Fibroblast of the conjunctiva (primary cell): ENCODE data around the gene CPLX4.
"Not testable (repeated sequence)": the region's sequence is repeated elsewhere in the genome, so short reads cannot be mapped to it uniquely, and the experiment has no call there.

Source experiments
- DNase-seq: peaks from one replicate; pipeline ENCODE4 v3.0.0-alpha.2; 2010; ENCODE audit warnings: low read depth

The CPLX4 gene

GRCh38 chr18:59269563-59270119 lies 48.8 kb downstream of the CPLX4 start:
- no peak for DNase-seq

GRCh38 chr18:59268721-59269562 lies 49.5 kb downstream of the CPLX4 start:
- DNase-seq = no peak

- DNase-seq = no peak
Observed at GRCh38 chr18:59268127-59268720, 50.2 kb downstream of the CPLX4 start.

GRCh38 chr18:59267503-59268126 lies 50.8 kb downstream of the CPLX4 start:
- no peak for DNase-seq

DNA sequence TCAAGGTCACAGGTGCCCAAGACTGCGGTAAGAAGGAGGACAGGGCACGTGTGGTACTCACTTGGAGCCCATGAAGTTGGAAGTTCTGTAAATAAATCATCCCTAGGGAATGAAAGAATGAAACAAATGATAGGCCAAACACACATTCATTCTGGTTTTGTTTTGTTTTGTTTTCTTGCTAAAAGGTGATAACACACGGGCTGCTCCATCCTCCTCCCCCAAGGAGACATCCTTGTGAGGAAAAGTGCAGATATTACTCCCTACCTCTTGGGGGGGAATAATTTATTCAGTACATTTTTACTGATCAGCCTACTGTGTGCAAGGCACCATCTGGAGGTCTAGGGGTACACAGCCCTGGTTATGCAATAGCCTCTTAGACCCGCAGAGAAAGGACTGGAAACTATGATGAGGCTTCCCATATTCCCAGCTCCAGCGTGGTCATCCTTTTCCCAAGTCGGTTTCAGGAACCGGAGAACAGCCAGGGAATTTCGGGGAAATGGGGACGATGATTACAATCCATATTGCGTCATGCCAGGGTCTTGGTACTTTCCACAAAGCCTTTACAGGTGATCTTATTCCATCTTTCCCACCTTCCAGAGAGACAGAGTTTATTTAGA lies 51.5 kb downstream of the CPLX4 start:
- DNase-seq = no peak

GRCh38 chr18:59266459-59266858 lies 52.0 kb downstream of the CPLX4 start:
- no peak for DNase-seq

- DNase-seq = no peak
Observed at GRCh38 chr18:59265974-59266369, 52.5 kb downstream of the CPLX4 start.

DNA sequence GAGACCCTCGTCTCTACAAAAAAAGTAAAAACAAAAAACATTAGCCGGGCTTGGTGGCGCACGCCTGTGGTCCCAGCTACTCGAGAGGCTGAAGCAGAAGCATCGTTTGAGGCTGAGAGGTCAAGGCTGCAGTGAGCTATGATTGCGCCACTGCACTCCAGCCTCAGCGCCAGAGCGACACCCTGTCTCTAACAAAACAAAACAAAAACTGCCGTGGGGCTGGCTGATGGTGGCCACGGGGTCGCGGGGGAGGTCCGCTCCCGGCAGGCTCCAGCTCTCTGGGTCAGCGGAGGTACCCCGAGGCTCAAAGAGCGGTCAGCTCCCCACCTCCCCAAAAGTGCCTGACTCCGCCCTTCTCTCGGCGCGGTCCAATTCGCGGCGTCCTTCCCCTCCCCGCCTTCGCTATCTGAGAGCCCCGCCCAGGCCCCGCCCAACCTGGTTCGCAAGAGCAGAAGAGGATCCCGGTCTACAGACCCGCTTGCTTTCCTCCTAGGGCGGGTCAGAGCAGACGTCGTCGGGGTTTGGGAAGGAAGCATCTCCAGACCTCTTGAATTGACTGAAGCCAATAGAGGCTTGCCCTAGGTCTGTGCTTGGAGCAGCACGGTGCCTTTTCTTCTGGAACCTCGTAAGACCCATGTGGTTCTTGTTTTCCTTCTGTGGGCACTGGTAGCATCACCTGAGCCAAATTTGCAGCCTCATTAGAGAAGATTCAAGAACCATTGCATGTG lies 53.0 kb downstream of the CPLX4 start:
- DNase-seq = no peak

DNA sequence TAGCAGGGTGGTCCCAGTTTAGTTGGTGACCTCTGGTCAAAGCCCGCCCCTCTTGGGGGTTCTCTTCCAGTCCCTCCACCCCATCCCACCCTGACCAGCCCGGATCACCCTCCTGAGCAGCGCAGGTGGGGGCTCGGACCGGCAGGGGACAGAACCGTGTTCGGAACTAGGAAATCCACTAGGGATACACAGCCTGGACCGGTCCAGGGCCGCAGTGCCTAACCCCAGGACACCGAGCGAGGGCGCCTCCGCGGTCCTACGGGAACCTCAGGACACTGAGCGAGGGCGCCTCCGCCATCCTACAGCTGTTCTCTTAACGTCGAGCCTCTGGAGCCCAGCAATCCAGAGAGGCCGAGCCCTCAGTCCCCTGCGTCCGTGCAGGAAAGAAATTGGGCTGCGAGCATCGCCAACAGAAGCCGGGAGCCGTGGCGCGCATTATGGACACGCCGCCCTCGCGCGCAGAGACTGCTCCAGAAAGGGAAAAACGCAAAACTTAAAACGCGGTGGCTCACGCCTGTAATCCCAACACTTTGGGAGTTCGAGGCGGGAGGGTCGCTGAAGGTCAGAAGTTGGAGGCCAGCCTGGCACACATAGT lies 53.7 kb downstream of the CPLX4 start:
- no peak for DNase-seq

DNA sequence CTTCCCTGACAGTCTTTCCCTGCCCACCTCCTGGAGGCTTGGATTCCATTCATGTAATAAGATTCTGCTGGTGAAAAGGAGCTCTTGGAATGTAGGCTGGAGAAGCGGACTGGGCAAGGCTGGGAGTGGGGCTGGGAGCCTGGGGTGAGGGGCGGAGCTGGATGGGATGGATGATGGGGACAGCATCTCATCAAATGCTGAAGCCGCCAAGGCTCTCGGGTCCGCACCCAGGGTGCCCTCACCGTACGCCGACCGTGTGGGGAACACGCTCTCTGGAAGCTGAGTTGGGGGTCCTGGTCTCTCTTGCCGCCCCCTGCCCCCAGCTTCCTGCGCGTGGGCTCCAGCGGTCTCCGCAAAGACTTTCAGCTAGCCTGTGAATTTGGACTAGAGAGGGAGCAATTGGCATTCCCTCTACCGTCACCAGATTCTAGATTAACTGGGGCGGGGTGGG lies 54.3 kb downstream of the CPLX4 start:
- DNase-seq = no peak

GRCh38 chr18:59263661-59264060 lies 54.8 kb downstream of the CPLX4 start:
- no peak for DNase-seq

GRCh38 chr18:59262243-59262642 lies 56.2 kb downstream of the CPLX4 start:
- DNase-seq = not testable (repeated sequence)

- not testable (repeated sequence) for DNase-seq
Observed at GRCh38 chr18:59261842-59262241, 56.6 kb downstream of the CPLX4 start.

DNA sequence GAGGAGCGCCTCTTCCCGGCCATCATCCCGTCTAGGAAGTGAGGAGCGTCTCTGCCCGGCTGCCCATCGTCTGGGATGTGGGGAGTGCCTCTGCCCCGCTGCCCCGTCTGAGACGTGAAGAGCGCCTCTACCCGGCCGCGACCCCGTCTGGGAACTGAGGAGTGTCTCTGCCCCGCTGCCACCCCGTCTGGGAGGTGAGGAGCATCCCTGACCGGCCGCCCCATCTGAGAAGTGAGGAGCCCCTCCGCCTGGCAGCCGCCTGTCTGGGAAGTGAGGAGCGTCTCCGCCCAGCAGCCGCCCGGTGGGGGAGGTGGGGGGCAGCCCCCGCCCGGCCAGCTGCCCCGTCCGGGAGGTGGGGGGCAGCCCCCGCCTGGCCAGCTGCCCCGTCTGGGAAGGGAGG lies 63.0 kb downstream of the CPLX4 start:
- not testable (repeated sequence) for DNase-seq

DNA sequence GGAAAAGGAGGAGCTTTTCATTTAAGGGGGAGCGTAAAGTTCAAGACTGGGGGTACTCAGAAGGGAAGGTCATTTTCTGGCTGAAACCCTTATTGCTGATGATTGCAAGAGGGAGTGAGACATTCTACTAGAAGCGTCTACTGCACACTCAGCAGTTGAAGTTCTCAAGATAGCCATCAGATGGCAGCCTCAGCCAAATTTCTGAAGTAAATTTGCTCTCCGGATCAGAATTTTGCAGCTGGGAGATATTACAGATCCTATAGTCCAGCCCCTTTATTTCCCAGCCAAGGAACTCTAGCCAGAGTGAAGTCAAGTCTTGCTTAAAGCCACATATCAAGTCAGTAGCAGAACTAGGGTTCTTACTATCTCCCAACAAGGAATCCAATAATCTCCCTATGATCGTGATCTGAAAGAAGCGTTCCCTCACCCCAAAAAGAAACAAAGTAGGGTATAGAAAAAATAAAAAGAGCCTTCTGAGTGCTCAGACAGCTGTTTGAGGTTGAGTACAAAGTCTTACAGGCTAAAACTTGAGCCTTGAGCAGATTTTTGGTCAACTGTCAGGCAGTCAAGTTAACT lies 69.2 kb downstream of the CPLX4 start:
- DNase-seq = peak; percentile 87

DNA sequence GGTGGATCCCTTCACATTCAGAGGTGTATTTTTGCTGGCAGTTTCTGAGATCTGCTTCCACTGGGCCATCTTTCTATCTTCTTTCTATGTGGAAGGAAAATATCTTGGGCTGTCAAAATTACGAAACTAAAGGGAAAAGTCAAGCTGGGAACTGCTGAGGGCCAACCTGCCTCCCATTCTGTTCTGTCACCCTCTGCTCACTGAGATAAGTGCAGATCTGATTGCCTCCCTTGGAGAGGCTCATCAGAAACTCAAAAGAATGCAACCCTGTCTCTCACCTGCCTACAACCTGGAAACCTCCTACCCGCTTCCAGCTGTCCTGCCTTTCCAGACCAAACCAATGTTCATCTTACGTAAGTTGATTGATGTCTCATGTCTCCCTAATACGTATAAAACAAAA lies 71.7 kb downstream of the CPLX4 start:
- DNase-seq = no peak
